OCI-LY1 (cell line): ENCODE measurements around the gene CLASP2.

ENCODE experiments used
- EZH2 ChIP-seq: fragments of 200-600 bp; sonication (generic), shearing (Covaris generic); IDR thresholded peaks from 2 replicates; pipeline ENCODE4 v1.8.0; 2017; ENCODE audit warnings: borderline replicate concordance, mixed run types, mild to moderate bottlenecking, antibody characterized with exemption, low read length, moderate library complexity, mixed read lengths
- TF ChIP-seq, protein P1 (sequence below): fragments of 200-600 bp; sonication (generic), shearing (Covaris generic); IDR thresholded peaks from 2 replicates; pipeline ENCODE4 v1.5.1; 2017; ENCODE audit warnings: mild to moderate bottlenecking, antibody characterized with exemption, low read length, moderate library complexity, mixed read lengths

DNA sequence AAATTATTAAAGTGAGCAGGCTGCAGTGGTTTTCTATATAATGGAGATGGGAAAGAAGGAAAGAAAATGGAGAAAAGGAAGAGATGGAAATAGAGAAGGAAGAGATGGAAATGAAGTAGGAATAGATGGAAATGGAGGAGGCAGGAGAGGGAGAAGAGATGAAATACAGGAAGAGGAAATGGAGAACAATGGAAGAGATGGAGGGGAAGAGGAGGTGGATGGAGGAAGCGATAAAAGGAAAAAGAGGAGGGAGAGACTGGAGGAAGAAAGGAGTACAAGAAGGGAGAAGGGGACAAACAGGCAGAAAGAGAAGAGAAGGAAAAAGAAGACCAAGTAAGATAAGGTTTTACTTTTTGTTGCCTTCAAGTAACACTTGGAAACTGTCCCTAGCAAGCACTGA, 67.6 kb downstream of the CLASP2 start:
- TF ChIP-seq, protein P1, sequence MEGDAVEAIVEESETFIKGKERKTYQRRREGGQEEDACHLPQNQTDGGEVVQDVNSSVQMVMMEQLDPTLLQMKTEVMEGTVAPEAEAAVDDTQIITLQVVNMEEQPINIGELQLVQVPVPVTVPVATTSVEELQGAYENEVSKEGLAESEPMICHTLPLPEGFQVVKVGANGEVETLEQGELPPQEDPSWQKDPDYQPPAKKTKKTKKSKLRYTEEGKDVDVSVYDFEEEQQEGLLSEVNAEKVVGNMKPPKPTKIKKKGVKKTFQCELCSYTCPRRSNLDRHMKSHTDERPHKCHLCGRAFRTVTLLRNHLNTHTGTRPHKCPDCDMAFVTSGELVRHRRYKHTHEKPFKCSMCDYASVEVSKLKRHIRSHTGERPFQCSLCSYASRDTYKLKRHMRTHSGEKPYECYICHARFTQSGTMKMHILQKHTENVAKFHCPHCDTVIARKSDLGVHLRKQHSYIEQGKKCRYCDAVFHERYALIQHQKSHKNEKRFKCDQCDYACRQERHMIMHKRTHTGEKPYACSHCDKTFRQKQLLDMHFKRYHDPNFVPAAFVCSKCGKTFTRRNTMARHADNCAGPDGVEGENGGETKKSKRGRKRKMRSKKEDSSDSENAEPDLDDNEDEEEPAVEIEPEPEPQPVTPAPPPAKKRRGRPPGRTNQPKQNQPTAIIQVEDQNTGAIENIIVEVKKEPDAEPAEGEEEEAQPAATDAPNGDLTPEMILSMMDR: no peak
- TF ChIP-seq EZH2: no peak
